Activated CD8-positive, alpha-beta memory T cell treated with anti-CD3 and anti-CD28 coated beads for 36 hours (primary cell): Measurements from ENCODE around the gene SIRT6. TPM values are rescaled to one million over a fixed set of nuclear protein-coding genes. Genes with fewer than 3 reads are reported as not detected.
"Not testable (repeated sequence)": the region's sequence is repeated elsewhere in the genome, so short reads cannot be mapped to it uniquely, and the experiment has no call there.

Source experiments
- CTCF ChIA-PET: fragments of 350-600 bp; sonication (Branson Sonifier 250); formaldehyde crosslinking; loops from one replicate; lab custom pipeline; 2021; ENCODE audit warnings: antibody characterized with exemption; lab: Charles Lee
- POLR2A ChIA-PET: fragments of 350-600 bp; sonication (Branson Sonifier 250); formaldehyde crosslinking; loops from one replicate; lab custom pipeline; 2021; ENCODE audit warnings: antibody characterized with exemption; lab: Charles Lee
- total RNA-seq, 2 experiments: library from RNA; stranded (reverse); gene quantifications; one replicate each; pipeline ENCODE4 v1.2.3, GENCODE V29; 2021

The SIRT6 gene
- total RNA-seq, 2 experiments from 2014 or later, result 33.0 to 34.0 TPM

- ChIA-PET CTCF (no interaction called here), POLR2A (no interaction called here)
These were observed 2.5 kb upstream of the SIRT6 start for GRCh38 chr19:4184718-4185352.

GRCh38 chr19:4183967-4184717 is 1.8 kb upstream of the SIRT6 start:
- POLR2A ChIA-PET, result no interaction called here
- CTCF ChIA-PET, result no interaction called here

GRCh38 chr19:4181053-4181508 is 1.3 kb downstream of the SIRT6 start:
- POLR2A ChIA-PET, result no interaction called here
- CTCF ChIA-PET, result no interaction called here

- ChIA-PET POLR2A (no interaction called here), CTCF (interaction anchor here (0.6 to 0.9 kb wide), 2 partner anchors 22 to 54 kb away, joined by 3 to 4 read pairs; no protein-coding TSS in a partner anchor)
These were observed 3.4 kb downstream of the SIRT6 start for GRCh38 chr19:4178990-4179389.

- CTCF ChIA-PET, result interaction anchor here (1.4 kb wide), 1 partner anchor 9 kb away, joined by 4 read pairs; no protein-coding TSS in a partner anchor
- POLR2A ChIA-PET, result interaction anchor here (0.6 kb wide), 1 partner anchor 110 kb away, joined by 3 read pairs; no protein-coding TSS in a partner anchor
These were observed 5.2 kb downstream of the SIRT6 start for GRCh38 chr19:4177146-4177545.

- CTCF ChIA-PET, result no interaction called here
- POLR2A ChIA-PET, result no interaction called here
These were observed 6.8 kb downstream of the SIRT6 start for GRCh38 chr19:4175669-4175931.

- CTCF ChIA-PET, result no interaction called here
- POLR2A ChIA-PET, result no interaction called here
These were observed 7.3 kb downstream of the SIRT6 start for GRCh38 chr19:4174895-4175668.

- CTCF ChIA-PET, result no interaction called here
- POLR2A ChIA-PET, result interaction anchor here (0.6 kb wide), 1 partner anchor 186 kb away, joined by 5 read pairs; no protein-coding TSS in a partner anchor
These were observed 8.0 kb downstream of the SIRT6 start for GRCh38 chr19:4174213-4174894.

- CTCF ChIA-PET, result interaction anchor here (0.6 kb wide), 1 partner anchor 21 kb away, joined by 3 read pairs; no protein-coding TSS in a partner anchor
These were observed 8.7 kb downstream of the SIRT6 start for GRCh38 chr19:4173479-4174212.

GRCh38 chr19:4172861-4173473 is 9.4 kb downstream of the SIRT6 start:
- ChIA-PET CTCF (interaction anchor here (0.6 kb wide), 1 partner anchor 21 kb away, joined by 3 read pairs; no protein-coding TSS in a partner anchor), POLR2A (no interaction called here)

More at GRCh38 chr19:4173479-4174212, 8.7 kb downstream of the SIRT6 start:
- POLR2A ChIA-PET, result interaction anchor here (0.6 kb wide), 1 partner anchor 185 kb away, joined by 5 read pairs; no protein-coding TSS in a partner anchor

- CTCF ChIA-PET, result interaction anchor here (0.6 kb wide), 1 partner anchor 493 kb away, joined by 4 read pairs; no protein-coding TSS in a partner anchor
- POLR2A ChIA-PET, result no interaction called here
These were observed 10.7 kb downstream of the SIRT6 start for GRCh38 chr19:4171676-4172075.

- POLR2A ChIA-PET, result no interaction called here
- CTCF ChIA-PET, result interaction anchor here (1.5 kb wide), 1 partner anchor 24 kb away, joined by 3 read pairs; no protein-coding TSS in a partner anchor
These were observed 18.1 kb downstream of the SIRT6 start for GRCh38 chr19:4164262-4164661.

- CTCF ChIA-PET, result interaction anchor here (1.3 kb wide), 1 partner anchor 22 kb away, joined by 4 read pairs; no protein-coding TSS in a partner anchor
- POLR2A ChIA-PET, result no interaction called here
These were observed 20.8 kb downstream of the SIRT6 start for GRCh38 chr19:4161415-4162077.

- CTCF ChIA-PET, result not testable (repeated sequence)
These were observed 24.4 kb downstream of the SIRT6 start for GRCh38 chr19:4157971-4158370.

GRCh38 chr19:4157164-4157563 is 25.2 kb downstream of the SIRT6 start:
- ChIA-PET POLR2A (no interaction called here), CTCF (interaction anchor here (1.0 kb wide), 1 partner anchor 17 kb away, joined by 3 read pairs; no protein-coding TSS in a partner anchor)

More at GRCh38 chr19:4157971-4158370, 24.4 kb downstream of the SIRT6 start:
- POLR2A ChIA-PET, result not testable (repeated sequence)

- ChIA-PET CTCF (no interaction called here), POLR2A (no interaction called here)
These were observed 27.6 kb downstream of the SIRT6 start for GRCh38 chr19:4154571-4155312.
